NCI-H1930 (cell line): ENCODE results near the gene TMEM209.
"Not testable (repeated sequence)": the region's sequence is repeated elsewhere in the genome, so short reads cannot be mapped to it uniquely, and the experiment has no call there.

Experiments
- DNase-seq, 2 experiments: peaks; one replicate each; lab custom pipeline; 2025; lab: John Stamatoyannopoulos, UW

TMEM209 gene

DNA sequence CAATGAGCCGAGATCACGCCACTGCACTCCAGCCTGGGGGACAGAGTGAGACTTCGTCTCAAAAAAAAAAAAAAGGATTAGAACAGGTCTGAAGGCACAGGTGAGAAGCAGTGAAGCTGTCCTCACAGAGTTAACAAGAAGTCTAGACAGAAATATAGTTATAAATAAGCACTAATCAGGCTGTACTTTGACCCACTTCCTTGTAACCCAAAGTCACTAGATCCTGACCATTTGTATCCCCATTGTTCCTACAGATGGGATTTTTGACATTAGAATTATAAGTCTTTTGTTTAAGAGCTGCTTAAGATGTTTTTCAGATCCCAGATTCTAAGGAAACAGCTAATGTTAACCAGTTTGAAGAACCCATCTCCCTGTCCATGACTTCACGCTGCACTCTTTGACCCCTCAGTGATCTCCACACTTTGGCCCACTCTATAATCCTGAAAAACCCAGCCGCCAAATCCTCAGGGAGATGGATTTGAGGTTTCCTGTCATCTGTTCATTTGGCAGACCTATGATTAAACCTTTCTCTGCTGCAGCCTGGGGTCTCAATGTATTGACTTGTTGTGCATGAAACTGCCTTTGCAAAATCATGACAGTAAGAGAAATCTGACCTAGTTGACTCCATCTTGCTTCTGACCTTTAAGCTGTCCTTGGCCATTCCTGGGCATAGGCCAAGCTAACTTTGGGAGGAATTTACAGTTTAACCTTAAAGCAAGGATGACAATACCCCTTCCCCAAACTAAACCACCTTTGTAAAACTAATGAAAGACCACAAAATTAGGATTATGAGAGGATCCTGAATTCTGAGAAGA is 13.8 kb upstream of the TMEM209 start:
- DNase-seq: no peak

DNA sequence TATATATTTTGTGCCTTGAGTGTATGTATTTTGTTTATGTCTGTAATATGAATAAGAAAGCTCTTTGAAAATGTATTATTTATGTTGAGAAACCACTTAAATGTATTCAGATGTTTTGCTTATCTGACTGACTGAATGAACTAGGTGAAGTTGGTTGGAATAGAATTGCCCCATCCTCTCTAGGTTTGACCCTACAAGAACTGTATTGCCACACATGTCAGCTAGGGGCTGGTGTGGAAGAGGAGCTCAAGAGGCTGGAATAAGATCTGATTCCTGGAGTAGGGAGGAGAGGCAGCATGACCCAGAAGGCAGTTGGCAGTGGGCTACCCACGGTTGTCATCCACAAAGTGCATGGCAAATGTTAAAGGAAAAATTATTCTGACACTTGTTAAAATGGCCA is 11.5 kb upstream of the TMEM209 start:
- DNase-seq: no peak

GRCh38 chr7:130216025-130216424 is 10.8 kb upstream of the TMEM209 start:
- no peak for DNase-seq

DNA sequence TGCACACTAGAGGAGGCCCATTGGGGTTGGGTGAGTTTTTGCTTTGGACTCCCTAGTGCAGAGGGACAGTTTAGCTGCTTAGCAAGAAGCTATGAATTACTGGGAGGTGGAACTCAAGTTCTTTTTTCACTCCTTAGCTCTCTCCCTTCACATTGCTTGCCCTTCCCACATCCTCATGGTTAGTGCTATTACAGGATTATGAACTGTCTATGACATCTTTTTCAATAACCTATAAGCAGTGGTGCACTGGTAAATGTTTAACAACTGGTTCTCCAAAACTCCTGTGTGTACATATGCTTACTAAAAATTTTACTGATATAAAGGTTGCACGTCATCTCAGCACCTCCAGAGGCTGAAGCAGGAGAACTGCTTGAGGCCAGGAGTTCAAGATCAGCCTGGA is 8.6 kb upstream of the TMEM209 start:
- DNase-seq: no peak

DNA sequence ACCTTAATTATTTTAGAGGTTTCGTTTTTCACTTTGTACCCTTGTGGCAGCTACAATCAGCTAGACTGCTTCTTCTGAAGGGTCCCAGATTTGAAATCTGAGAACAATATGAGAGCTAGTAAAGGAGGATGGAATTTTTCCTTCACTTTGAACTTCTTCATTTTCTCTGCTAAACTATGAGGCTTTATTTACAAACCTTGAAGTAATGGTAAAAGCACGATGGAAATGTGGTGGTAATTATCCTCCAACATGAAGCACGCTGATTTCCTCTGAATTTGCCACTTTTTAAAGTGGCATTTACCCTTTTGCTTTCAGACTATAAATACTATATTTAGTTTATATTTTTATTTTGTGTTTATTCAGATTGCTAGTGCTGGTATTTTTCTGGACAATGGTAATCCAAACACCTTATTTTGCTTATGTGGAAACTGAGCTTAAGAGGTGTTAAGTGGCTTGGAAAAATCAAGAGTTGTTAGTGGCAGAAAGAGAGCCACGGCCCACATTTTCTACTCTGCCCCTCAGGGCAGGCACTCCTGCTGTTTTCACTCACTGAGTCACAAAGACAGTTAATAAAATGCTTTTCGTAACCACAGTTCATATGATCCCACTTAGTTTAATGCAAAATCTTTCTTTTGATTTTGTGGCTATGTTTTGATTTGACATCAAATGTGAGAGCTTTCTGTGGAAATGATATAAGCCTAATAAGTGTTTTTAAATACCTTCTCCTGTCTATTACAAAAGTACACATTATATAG is 5.2 kb upstream of the TMEM209 start:
- DNase-seq: no peak

- DNase-seq: no peak
These were observed 3.3 kb upstream of the TMEM209 start for GRCh38 chr7:130208516-130208915.

GRCh38 chr7:130207642-130208041 is 2.4 kb upstream of the TMEM209 start, which contains the start of gene SSMEM1:
Gene SSMEM1, plus strand, starts transcription at chr7:130207860. Its CDS starts 51 bp downstream, at chr7:130207911.
- no peak for DNase-seq

DNA sequence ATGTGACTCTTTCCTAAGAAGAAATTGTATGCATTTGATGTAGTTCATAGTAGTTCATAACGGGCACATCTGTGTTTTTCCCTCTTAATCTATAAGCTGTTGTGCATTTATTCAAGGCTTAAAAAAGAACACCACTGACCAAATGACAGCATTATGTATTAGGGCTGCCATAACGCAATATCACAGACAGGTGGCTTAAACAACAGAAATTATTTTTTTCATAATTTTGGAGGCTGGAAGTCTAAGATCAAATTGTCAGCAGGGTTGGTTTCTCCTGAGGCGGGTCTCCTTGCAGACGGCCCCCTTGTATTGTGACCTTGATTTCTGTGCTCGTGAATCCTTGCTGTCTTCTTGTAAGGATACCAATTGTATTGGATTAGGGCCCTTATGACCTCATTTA is 1.8 kb upstream of the TMEM209 start:
- no peak for DNase-seq

DNA sequence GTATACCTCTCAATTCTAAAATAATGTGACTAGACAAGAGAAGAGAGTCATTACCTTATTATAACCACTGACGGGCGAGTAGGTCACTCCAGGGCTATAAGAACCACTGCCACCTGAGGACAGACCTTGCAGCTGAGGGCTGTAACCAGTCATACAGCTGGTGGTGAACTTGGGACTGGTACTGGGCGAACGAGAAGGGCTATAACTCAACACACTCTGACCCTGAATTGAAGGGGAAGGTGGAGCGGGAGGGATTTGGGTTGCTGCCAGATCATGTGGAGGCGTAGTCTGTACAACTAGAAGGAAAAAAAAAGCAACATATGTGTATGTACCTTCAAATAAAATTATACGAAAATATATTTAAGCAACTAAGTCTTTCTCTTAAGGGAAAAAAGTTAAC is 3.4 kb downstream of the TMEM209 start:
- DNase-seq: no peak

DNA sequence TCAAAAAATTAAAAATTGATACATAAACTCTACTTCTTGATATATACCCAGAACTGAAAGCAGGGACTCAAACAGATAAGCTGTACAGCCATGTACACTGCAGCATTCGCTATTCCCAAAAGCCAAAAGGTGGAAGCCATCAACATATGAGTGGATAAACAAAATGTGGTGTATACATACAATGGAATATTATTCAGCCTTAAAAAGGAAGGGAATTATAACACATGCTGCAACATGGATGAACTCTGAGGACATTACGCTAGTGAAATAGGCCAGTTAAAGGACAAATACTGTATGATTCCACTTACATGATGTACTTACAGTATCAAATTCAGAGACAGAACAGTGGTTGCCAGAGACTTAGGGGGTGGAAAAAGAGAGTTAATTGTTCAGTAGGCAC is 8.1 kb downstream of the TMEM209 start:
- no peak for DNase-seq

- DNase-seq: no peak
These were observed 8.7 kb downstream of the TMEM209 start for GRCh38 chr7:130196476-130196875.

DNA sequence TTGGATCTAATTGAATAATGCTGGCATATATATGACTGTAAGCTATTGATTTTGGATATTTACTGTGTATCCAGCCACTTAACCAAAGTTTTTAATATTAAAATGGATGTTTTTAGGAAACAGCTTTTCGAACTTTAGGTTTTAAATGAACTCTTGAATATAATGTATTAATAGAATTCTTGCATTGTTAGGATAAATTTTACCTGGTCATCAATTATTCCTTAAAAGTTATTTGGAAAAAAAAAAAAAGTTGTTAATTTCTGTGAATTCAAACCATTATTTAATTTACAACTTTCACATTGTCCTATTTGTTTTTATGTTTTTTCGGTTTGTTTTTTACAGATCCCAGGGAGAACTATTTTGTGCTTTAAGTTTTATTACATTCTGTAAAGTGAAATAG is 9.8 kb downstream of the TMEM209 start:
- no peak for DNase-seq

DNA sequence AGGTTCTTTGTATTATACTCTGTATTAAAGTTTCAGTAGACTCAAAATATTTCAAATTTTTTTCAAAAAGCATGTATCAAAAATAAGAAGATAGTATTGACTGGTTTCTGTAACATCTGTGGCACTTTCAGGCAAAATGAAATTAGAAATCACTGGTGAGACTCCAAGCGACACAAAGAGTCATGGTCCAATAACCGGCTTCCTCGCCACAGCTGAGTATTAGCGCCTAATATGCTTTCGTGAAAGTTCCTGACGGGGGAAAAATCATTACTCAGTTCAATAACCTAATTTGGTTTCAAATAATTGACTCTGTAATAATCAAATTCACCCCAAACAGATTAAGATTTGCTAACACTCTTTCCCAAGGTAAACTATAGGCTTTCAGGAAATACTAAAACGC is 13.4 kb downstream of the TMEM209 start:
- no peak for DNase-seq

- no peak for DNase-seq
These were observed 15.9 kb downstream of the TMEM209 start for GRCh38 chr7:130189343-130189742.

- no peak for DNase-seq
These were observed 17.8 kb downstream of the TMEM209 start for GRCh38 chr7:130187360-130187759.

DNA sequence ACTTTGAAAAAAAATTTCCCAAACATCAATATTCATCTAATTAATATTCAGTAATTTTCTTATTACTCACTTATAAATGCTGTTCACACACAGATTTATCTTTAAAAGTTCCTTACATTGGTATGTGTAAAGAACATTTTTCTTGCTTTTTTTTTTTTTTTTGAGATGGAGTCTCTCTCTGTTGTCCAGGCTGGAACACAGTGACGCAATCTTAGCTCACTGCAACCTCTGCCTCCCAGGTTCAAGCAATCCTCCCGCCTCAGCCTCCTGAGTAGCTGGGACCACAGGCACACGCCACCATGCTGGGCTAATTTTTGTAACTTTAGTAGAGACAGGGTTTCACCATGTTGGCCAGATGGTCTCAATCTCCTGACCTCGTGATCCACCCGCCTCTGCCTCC is 20.9 kb downstream of the TMEM209 start:
- DNase-seq: not testable (repeated sequence)

DNA sequence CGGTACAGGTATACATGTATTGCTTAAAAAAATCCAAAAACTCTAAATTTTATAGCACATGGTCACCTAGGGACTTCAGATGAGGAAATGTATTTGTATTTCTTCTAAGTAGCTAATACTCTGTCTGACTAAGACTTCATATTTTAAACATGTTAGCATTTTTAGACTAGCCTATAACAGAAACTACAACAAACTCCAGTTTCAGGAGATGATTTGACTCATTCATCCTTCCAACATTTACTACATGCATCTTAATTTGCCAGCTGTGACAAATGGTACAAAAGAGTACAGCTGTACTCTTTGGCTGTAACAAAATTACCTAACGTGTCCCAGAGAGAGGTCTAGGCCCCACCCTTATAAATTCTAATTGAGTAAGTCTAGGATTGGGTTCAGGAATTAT is 22.2 kb downstream of the TMEM209 start:
- DNase-seq: no peak

GRCh38 chr7:130181263-130181605 is 24.0 kb downstream of the TMEM209 start:
- DNase-seq: no peak

GRCh38 chr7:130180571-130181262 is 24.5 kb downstream of the TMEM209 start:
- DNase-seq: no peak

- DNase-seq: no peak
These were observed 25.6 kb downstream of the TMEM209 start for GRCh38 chr7:130179631-130180030.

GRCh38 chr7:130178251-130178650 is 27.0 kb downstream of the TMEM209 start:
- DNase-seq: no peak

DNA sequence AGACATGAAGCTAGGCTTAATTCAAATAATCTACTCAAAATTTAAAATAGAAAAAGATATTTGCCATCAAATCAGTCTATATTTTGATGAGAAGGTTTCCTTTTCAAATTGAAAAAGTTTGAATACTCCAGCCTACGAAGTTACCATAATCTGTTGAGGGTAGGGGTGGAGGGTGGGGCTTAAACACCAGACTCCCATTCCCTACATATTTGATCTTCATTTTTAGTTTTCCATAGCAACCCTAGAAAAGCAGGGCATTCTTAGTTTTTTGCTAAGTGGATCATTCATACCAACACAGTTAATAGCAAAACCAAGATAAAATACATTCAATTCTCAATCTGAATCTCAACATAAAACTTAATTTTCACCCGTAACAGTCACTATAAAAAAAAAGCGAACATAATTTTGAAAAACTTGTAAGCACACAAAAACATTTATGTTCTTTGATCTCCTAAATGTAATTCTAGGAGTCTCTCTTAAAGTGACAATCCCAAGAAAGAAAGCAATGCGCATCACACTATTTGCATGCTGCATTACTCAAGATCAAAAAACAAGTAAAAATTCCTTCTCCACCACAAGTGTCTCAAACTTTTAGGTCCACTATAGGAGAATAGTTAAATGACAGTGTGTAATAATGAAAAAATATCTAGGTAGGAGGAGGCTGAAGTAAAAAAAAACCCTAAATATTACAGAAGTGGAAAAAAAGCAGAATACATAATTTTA is 30.8 kb downstream of the TMEM209 start:
- no peak for DNase-seq
